Activated naive CD8-positive, alpha-beta T cell (primary cell): ENCODE data around the gene ARMC2.
"Not testable (repeated sequence)": the region's sequence is repeated elsewhere in the genome, so short reads cannot be mapped to it uniquely, and the experiment has no call there.

ENCODE experiments used
- H3K27ac Mint-ChIP-seq: one replicate; pipeline ENCODE4 v1.8.0; 2021; ENCODE audit warnings: mixed read lengths
- H3K27me3 Mint-ChIP-seq: one replicate; pipeline ENCODE4 v1.8.0; 2021; ENCODE audit warnings: mixed read lengths
- H3K36me3 Mint-ChIP-seq: one replicate; pipeline ENCODE4 v1.8.0; 2021; ENCODE audit warnings: mixed read lengths
- H3K4me1 Mint-ChIP-seq: one replicate; pipeline ENCODE4 v1.8.0; 2021; ENCODE audit warnings: low read depth, mixed read lengths
- H3K4me3 Mint-ChIP-seq: one replicate; pipeline ENCODE4 v1.8.0; 2021; ENCODE audit warnings: mild to moderate bottlenecking, mixed read lengths
- H3K9me3 Mint-ChIP-seq: one replicate; pipeline ENCODE4 v1.8.0; 2021; ENCODE audit warnings: low read depth, mixed read lengths

Gene ARMC2

GRCh38 chr6:108813218-108813617, 35.0 kb upstream of the ARMC2 start:
- not testable (repeated sequence) for H3K36me3 Mint-ChIP-seq, H3K27ac Mint-ChIP-seq, H3K4me3 Mint-ChIP-seq, H3K9me3 Mint-ChIP-seq, H3K4me1 Mint-ChIP-seq, H3K27me3 Mint-ChIP-seq

- H3K9me3 Mint-ChIP-seq, H3K36me3 Mint-ChIP-seq, H3K4me3 Mint-ChIP-seq, H3K27ac Mint-ChIP-seq, H3K27me3 Mint-ChIP-seq, H3K4me1 Mint-ChIP-seq: not testable (repeated sequence)
Measured at GRCh38 chr6:108817276-108817675, 30.9 kb upstream of the ARMC2 start.

- peaks cover 4% of the 10 kb centered on the region for H3K27me3 Mint-ChIP-seq
- peaks cover 5% of the 10 kb centered on the region for H3K9me3 Mint-ChIP-seq
- H3K4me3 Mint-ChIP-seq = no peak overlapping the region
- H3K4me1 Mint-ChIP-seq = no peaks in the 10 kb centered on the region
- no peak overlapping the region for H3K27ac Mint-ChIP-seq
- H3K36me3 Mint-ChIP-seq = peaks cover 14% of the 10 kb centered on the region
Measured at GRCh38 chr6:108820006-108820405, 28.2 kb upstream of the ARMC2 start.

GRCh38 chr6:108822401-108822800, 25.8 kb upstream of the ARMC2 start:
- H3K27me3 Mint-ChIP-seq = peaks cover 1% of the 10 kb centered on the region
- no peak overlapping the region for H3K4me3 Mint-ChIP-seq
- H3K9me3 Mint-ChIP-seq = peaks cover 15% of the 10 kb centered on the region
- H3K27ac Mint-ChIP-seq = no peak overlapping the region
- no peaks in the 10 kb centered on the region for H3K4me1 Mint-ChIP-seq
- peaks cover 12% of the 10 kb centered on the region for H3K36me3 Mint-ChIP-seq

- H3K27me3 Mint-ChIP-seq = peaks cover 1% of the 10 kb centered on the region
- H3K36me3 Mint-ChIP-seq = peaks cover 14% of the 10 kb centered on the region
Measured at GRCh38 chr6:108825326-108825725, 22.9 kb upstream of the ARMC2 start.

GRCh38 chr6:108831104-108831503, 17.1 kb upstream of the ARMC2 start:
- no peak overlapping the region for H3K4me3 Mint-ChIP-seq
- H3K27ac Mint-ChIP-seq = no peak overlapping the region
- H3K27me3 Mint-ChIP-seq = peaks cover 1% of the 10 kb centered on the region
- peaks cover 6% of the 10 kb centered on the region for H3K36me3 Mint-ChIP-seq
- peaks cover 10% of the 10 kb centered on the region for H3K9me3 Mint-ChIP-seq
- no peaks in the 10 kb centered on the region for H3K4me1 Mint-ChIP-seq

More at GRCh38 chr6:108825326-108825725, 22.9 kb upstream of the ARMC2 start:
- Mint-ChIP-seq H3K4me3 (no peak overlapping the region), H3K9me3 (peaks cover 16% of the 10 kb centered on the region), H3K4me1 (no peaks in the 10 kb centered on the region), H3K27ac (no peak overlapping the region)

- Mint-ChIP-seq H3K4me1 (peaks cover 10% of the 10 kb centered on the region), H3K4me3 (no peak overlapping the region), H3K9me3 (no peaks in the 10 kb centered on the region), H3K36me3 (peaks cover 2% of the 10 kb centered on the region), H3K27me3 (no peaks in the 10 kb centered on the region), H3K27ac (no peak overlapping the region)
Measured at GRCh38 chr6:108832738-108833137, 15.5 kb upstream of the ARMC2 start.

- no peak overlapping the region for H3K4me3 Mint-ChIP-seq
- no peaks in the 10 kb centered on the region for H3K27me3 Mint-ChIP-seq
- H3K27ac Mint-ChIP-seq = no peak overlapping the region
- H3K36me3 Mint-ChIP-seq = no peaks in the 10 kb centered on the region
- H3K9me3 Mint-ChIP-seq = no peaks in the 10 kb centered on the region
- peaks cover 14% of the 10 kb centered on the region for H3K4me1 Mint-ChIP-seq
Measured at GRCh38 chr6:108835218-108835850, 12.9 kb upstream of the ARMC2 start.

- Mint-ChIP-seq H3K4me1 (peaks cover 14% of the 10 kb centered on the region), H3K36me3 (no peaks in the 10 kb centered on the region), H3K27ac (no peak overlapping the region), H3K4me3 (no peak overlapping the region), H3K9me3 (no peaks in the 10 kb centered on the region), H3K27me3 (no peaks in the 10 kb centered on the region)
Measured at GRCh38 chr6:108836061-108836460, 12.2 kb upstream of the ARMC2 start.

GRCh38 chr6:108837236-108837971, 10.8 kb upstream of the ARMC2 start:
- Mint-ChIP-seq H3K4me1 (peaks cover 14% of the 10 kb centered on the region), H3K27me3 (no peaks in the 10 kb centered on the region), H3K36me3 (no peaks in the 10 kb centered on the region), H3K27ac (no peak overlapping the region), H3K4me3 (no peak overlapping the region), H3K9me3 (no peaks in the 10 kb centered on the region)

GRCh38 chr6:108838101-108838717, 10.0 kb upstream of the ARMC2 start:
- Mint-ChIP-seq H3K36me3 (no peaks in the 10 kb centered on the region), H3K27ac (no peak overlapping the region), H3K4me1 (peaks cover 14% of the 10 kb centered on the region), H3K4me3 (no peak overlapping the region), H3K9me3 (no peaks in the 10 kb centered on the region), H3K27me3 (no peaks in the 10 kb centered on the region)

GRCh38 chr6:108839083-108839642, 9.1 kb upstream of the ARMC2 start:
- Mint-ChIP-seq H3K4me3 (no peak overlapping the region), H3K9me3 (no peaks in the 10 kb centered on the region), H3K4me1 (peaks cover 14% of the 10 kb centered on the region), H3K27me3 (no peaks in the 10 kb centered on the region), H3K36me3 (no peaks in the 10 kb centered on the region), H3K27ac (no peak overlapping the region)

- Mint-ChIP-seq H3K4me1 (peaks cover 14% of the 10 kb centered on the region), H3K27ac (no peak overlapping the region), H3K9me3 (no peaks in the 10 kb centered on the region), H3K27me3 (peaks cover 2% of the 10 kb centered on the region), H3K36me3 (no peaks in the 10 kb centered on the region), H3K4me3 (no peak overlapping the region)
Measured at GRCh38 chr6:108840919-108841318, 7.3 kb upstream of the ARMC2 start.

GRCh38 chr6:108841377-108841855, 6.8 kb upstream of the ARMC2 start:
- no peaks in the 10 kb centered on the region for H3K9me3 Mint-ChIP-seq
- no peaks in the 10 kb centered on the region for H3K36me3 Mint-ChIP-seq
- H3K27me3 Mint-ChIP-seq = peaks cover 2% of the 10 kb centered on the region
- H3K27ac Mint-ChIP-seq = no peak overlapping the region
- peaks cover 14% of the 10 kb centered on the region for H3K4me1 Mint-ChIP-seq
- no peak overlapping the region for H3K4me3 Mint-ChIP-seq

GRCh38 chr6:108844135-108844534, 4.1 kb upstream of the ARMC2 start:
- Mint-ChIP-seq H3K9me3 (no peaks in the 10 kb centered on the region), H3K4me3 (no peak overlapping the region), H3K4me1 (peaks cover 12% of the 10 kb centered on the region), H3K27me3 (peaks cover 2% of the 10 kb centered on the region), H3K36me3 (no peaks in the 10 kb centered on the region), H3K27ac (no peak overlapping the region)
